Measurements from ENCODE around the gene UGT1A4.

UGT1A4 gene

DNA sequence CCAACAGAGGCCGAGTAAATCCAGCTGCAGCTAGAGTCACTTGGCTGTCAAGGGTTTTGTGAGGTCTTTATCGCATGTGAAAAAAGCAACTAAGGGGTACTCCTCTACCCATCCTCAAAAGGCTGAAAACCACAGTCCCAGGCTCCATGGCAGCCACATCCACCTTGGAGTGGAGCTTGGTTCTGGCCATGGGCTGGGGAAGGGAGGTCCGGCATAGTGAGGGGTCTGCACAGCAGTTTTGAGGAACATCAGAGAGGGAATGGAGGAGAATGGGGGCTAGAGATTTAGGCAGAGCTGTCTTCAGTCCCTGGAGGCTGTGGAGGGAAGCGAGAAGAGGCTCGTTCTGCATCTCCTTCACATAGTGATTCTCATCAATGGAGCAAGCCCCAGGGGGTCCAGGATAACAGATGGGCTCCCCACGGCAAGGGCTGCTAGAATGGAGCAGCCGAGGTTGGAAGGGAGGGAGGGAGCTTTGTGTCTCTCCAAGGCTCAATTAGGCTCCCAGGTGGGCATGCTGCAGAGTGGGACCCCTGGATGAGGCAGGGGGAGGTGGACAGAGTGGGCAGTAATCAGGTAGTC is 80.6 kb downstream of the UGT1A4 start:
- H3K36me3 Mint-ChIP-seq (ENCODE audit: low read depth) = no peaks in the 10 kb centered on the region
- H3K27ac Mint-ChIP-seq = no peak overlapping the region
- no peaks in the 10 kb centered on the region for H3K4me1 Mint-ChIP-seq
- no peak overlapping the region for H3K4me3 Mint-ChIP-seq
- H3K9me3 Mint-ChIP-seq = peaks cover 5% of the 10 kb centered on the region
- DNase-seq = no peak
- TF ChIP-seq CTCF (IDR thresholded peaks at IDR 0.05) = no peak
- peaks cover 11% of the 10 kb centered on the region for H3K27me3 Mint-ChIP-seq (ENCODE audit: low read depth, poor library complexity)

- Mint-ChIP-seq H3K27me3 (ENCODE audit: low read depth, poor library complexity) (peaks cover 16% of the 10 kb centered on the region), H3K4me3 (no peak overlapping the region), H3K27ac (no peak overlapping the region), H3K4me1 (no peaks in the 10 kb centered on the region), H3K9me3 (peaks cover 5% of the 10 kb centered on the region), H3K36me3 (ENCODE audit: low read depth) (no peaks in the 10 kb centered on the region)
- TF ChIP-seq CTCF (IDR thresholded peaks at IDR 0.05) = no peak
- DNase-seq = no peak
Measured at GRCh38 chr2:233799716-233800115, 81.2 kb downstream of the UGT1A4 start.

DNA sequence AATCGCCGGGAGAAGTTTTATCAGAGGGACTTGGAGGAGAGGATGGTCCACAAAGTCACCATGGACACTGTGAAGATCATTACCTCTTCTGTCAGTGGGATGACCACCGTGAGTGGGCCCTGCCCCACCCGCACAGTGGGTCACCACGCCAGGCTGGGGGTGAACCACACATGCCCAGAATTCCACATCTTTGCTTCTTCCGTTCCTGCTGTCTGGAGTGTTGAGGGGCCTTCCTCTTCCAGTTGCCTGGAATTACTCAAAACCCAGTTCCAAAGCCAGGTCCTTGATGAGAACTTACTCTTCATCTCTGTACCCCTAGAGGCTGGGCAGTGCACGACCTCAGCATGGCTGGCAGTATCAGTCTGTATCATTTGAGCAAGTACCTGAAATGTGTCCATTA is 81.7 kb downstream of the UGT1A4 start:
- Mint-ChIP-seq H3K36me3 (ENCODE audit: low read depth) (no peaks in the 10 kb centered on the region), H3K9me3 (peaks cover 5% of the 10 kb centered on the region), H3K27me3 (ENCODE audit: low read depth, poor library complexity) (peaks cover 16% of the 10 kb centered on the region), H3K27ac (no peak overlapping the region), H3K4me3 (no peak overlapping the region), H3K4me1 (no peaks in the 10 kb centered on the region)
- TF ChIP-seq CTCF (IDR thresholded peaks at IDR 0.05) = no peak
- DNase-seq = no peak

GRCh38 chr2:233801357-233802131 is 83.0 kb downstream of the UGT1A4 start:
- H3K27me3 Mint-ChIP-seq (ENCODE audit: low read depth, poor library complexity) = peaks cover 23% of the 10 kb centered on the region
- H3K4me1 Mint-ChIP-seq = no peaks in the 10 kb centered on the region
- peaks cover 5% of the 10 kb centered on the region for H3K9me3 Mint-ChIP-seq
- no peaks in the 10 kb centered on the region for H3K36me3 Mint-ChIP-seq (ENCODE audit: low read depth)
- no peak overlapping the region for H3K27ac Mint-ChIP-seq
- no peak for TF ChIP-seq CTCF (IDR thresholded peaks at IDR 0.05)
- DNase-seq = no peak
- no peak overlapping the region for H3K4me3 Mint-ChIP-seq

DNA sequence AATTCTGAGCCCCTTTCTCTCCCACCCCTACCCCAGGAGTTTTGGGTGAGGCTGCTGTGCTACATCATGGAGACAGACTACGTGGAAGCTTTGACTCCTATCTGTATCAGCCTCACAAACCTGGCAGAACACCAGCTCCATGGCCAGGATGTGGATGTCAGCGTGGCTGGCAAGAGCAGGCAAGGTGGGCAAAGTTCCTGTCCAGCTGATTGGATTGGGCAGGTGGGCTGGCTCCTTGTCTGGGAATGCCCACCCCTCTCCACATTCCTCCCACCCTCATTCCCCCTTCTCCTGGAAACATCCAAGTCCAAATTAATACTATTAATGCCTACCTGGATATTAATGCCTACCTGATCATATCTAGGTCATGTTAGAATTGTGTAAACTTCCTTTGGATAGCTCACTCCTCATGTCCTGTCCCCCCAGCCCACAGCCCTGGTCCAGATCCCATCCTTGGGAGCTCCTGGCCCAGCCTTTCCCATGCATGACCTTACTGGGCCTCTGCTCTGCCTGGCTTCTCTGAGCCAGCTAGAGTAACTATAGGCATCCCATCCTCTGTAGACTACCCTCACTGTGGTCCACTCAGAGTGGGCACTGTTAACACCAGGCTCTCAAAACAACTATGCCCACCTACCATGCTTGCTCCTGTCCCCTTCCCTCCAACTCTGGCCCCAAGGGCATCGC is 83.7 kb downstream of the UGT1A4 start:
- Mint-ChIP-seq H3K27ac (no peak overlapping the region), H3K27me3 (ENCODE audit: low read depth, poor library complexity) (peaks cover 23% of the 10 kb centered on the region)

More for the DNA sequence above, 83.7 kb downstream of the UGT1A4 start:
- H3K9me3 Mint-ChIP-seq = peaks cover 5% of the 10 kb centered on the region
- no peak for TF ChIP-seq CTCF (IDR thresholded peaks at IDR 0.05)
- no peaks in the 10 kb centered on the region for H3K36me3 Mint-ChIP-seq (ENCODE audit: low read depth)
- H3K4me3 Mint-ChIP-seq = no peak overlapping the region
- DNase-seq = no peak
- no peaks in the 10 kb centered on the region for H3K4me1 Mint-ChIP-seq

Data from nephron progenitor cell (in vitro differentiated cells).